Keratinocyte (primary cell): Measurements from ENCODE around the gene DMRTC1. TPM values are rescaled to one million over a fixed set of nuclear protein-coding genes. Genes with fewer than 3 reads are reported as not detected.
"Not testable (repeated sequence)": the region's sequence is repeated elsewhere in the genome, so short reads cannot be mapped to it uniquely, and the experiment has no call there.

Experiments
- DNase-seq: peaks from one replicate; pipeline ENCODE4 v3.0.0-alpha.2; 2011; ENCODE audit warnings: low read depth, missing footprints, low spot score
- FAIRE-seq: peaks from 2 replicates; lab custom pipeline; 2011; peaks lifted over from hg19 to GRCh38; lab: Jason Lieb, UNC
- H2AFZ ChIP-seq: 2 replicates; pipeline ENCODE4 v1.6.0; 2012; ENCODE audit warnings: low read length, control low read depth, inconsistent platforms; ENCODE audit not compliant: control insufficient read depth
- H3K27ac ChIP-seq: 2 replicates; pipeline ENCODE4 v1.5.1; 2011; ENCODE audit warnings: low read length; ENCODE audit not compliant: control insufficient read depth, insufficient read depth
- H3K27me3 ChIP-seq: 3 replicates; pipeline ENCODE4 v1.6.0; 2011; ENCODE audit warnings: low read length; ENCODE audit not compliant: control insufficient read depth, insufficient read depth; ENCODE audit errors: extremely low read depth
- H3K36me3 ChIP-seq, 2 experiments: 2 replicates in 1 of 2; 3 replicates in 1 of 2; pipeline ENCODE4 v1.5.1; 2011; ENCODE audit warnings: low read length in 2 of 2, mild to moderate bottlenecking in 1 of 2; ENCODE audit not compliant: control insufficient read depth in 2 of 2, insufficient read depth in 2 of 2; ENCODE audit errors: extremely low read depth in 1 of 2
- H3K4me1 ChIP-seq: 3 replicates; pipeline ENCODE4 v1.5.1; 2011; ENCODE audit warnings: low read length; ENCODE audit not compliant: control insufficient read depth, insufficient read depth; ENCODE audit errors: extremely low read depth
- H3K4me2 ChIP-seq: 3 replicates; pipeline ENCODE4 v1.6.0; 2011; ENCODE audit warnings: low read depth, low read length; ENCODE audit not compliant: control insufficient read depth, insufficient read depth; ENCODE audit errors: extremely low read depth
- H3K4me3 ChIP-seq, 3 experiments: fragments of 200-600 bp in 1 of 3; sonication (generic) in 1 of 3; 2 replicates in 2 of 3; 3 replicates in 1 of 3; pipeline ENCODE4 v1.5.1; 2011 to 2016; ENCODE audit warnings: low read length in 3 of 3, mild to moderate bottlenecking in 3 of 3, control low read depth in 2 of 3, inconsistent platforms in 1 of 3, low read depth in 1 of 3, mixed read lengths in 1 of 3, mixed run types in 1 of 3, moderate library complexity in 1 of 3; ENCODE audit not compliant: control insufficient read depth in 2 of 3, insufficient read depth in 2 of 3; ENCODE audit errors: extremely low read depth in 1 of 3
- H3K79me2 ChIP-seq: 2 replicates; pipeline ENCODE4 v1.6.0; 2012; ENCODE audit warnings: low read length; ENCODE audit not compliant: control insufficient read depth, insufficient read depth
- H3K9ac ChIP-seq: 3 replicates; pipeline ENCODE4 v1.6.0; 2011; ENCODE audit warnings: low read length; ENCODE audit not compliant: control insufficient read depth, insufficient read depth; ENCODE audit errors: extremely low read depth
- H3K9me1 ChIP-seq: 3 replicates; pipeline ENCODE4 v1.6.0; 2011; ENCODE audit warnings: low read length; ENCODE audit not compliant: control insufficient read depth, insufficient read depth; ENCODE audit errors: extremely low read depth
- H3K9me3 ChIP-seq: 2 replicates; pipeline ENCODE4 v1.5.1; 2012; ENCODE audit warnings: low read depth, low read length; ENCODE audit not compliant: control insufficient read depth
- H4K20me1 ChIP-seq: 3 replicates; pipeline ENCODE4 v1.6.0; 2011; ENCODE audit warnings: low read length; ENCODE audit not compliant: control insufficient read depth, insufficient read depth; ENCODE audit errors: extremely low read depth
- dilution Hi-C: fragments of 300-500 bp; cut with MboI; formaldehyde crosslinking; loops from one replicate; pipeline ENCODE4 v1.7.0; 2020; ENCODE audit warnings: low sequenced_read_pairs; ENCODE audit not compliant: extremely low pct_ligation_motif_present
- polyA plus RNA-seq, 5 experiments: library from polyadenylated mRNA; depleted of rRNA in 3 of 5; stranded (reverse) in 3 of 5; stranded (forward) in 1 of 5; unstranded in 1 of 5; fragments of >200 nt; gene quantifications; 1 replicate in 1 of 5; 2 replicates in 3 of 5; 3 replicates in 1 of 5; pipeline versions ENCODE4 v1.2.1 to v1.2.3, GENCODE V29; 2011 to 2012; ENCODE audit warnings: missing spikeins in 2 of 5, low read depth in 1 of 5, low replicate concordance in 1 of 5

DMRTC1 gene
- polyA plus RNA-seq, 1 donor (not counting 4 experiments of a cell fraction or from before 2014, with no cell fraction given): not detected

GRCh38 chrX:72932283-72932682 is 11.4 kb downstream of the DMRTC1 start:
- H3K27ac ChIP-seq, H3K9me3 ChIP-seq, DNase-seq, H3K27me3 ChIP-seq, H3K9ac ChIP-seq, H4K20me1 ChIP-seq, H3K36me3 ChIP-seq, H2AFZ ChIP-seq, dilution Hi-C loops, H3K4me2 ChIP-seq, H3K4me1 ChIP-seq, H3K9me1 ChIP-seq, H3K4me3 ChIP-seq, H3K79me2 ChIP-seq, FAIRE-seq: not testable (repeated sequence)

- FAIRE-seq, H3K9me1 ChIP-seq, H3K4me1 ChIP-seq, DNase-seq, H3K4me2 ChIP-seq, H3K36me3 ChIP-seq, dilution Hi-C loops, H3K9ac ChIP-seq, H3K27ac ChIP-seq, H3K9me3 ChIP-seq, H3K4me3 ChIP-seq, H2AFZ ChIP-seq, H4K20me1 ChIP-seq, H3K79me2 ChIP-seq, H3K27me3 ChIP-seq: not testable (repeated sequence)
Observed at GRCh38 chrX:72916096-72916495, 27.5 kb downstream of the DMRTC1 start.

- H2AFZ ChIP-seq, FAIRE-seq, H3K9me3 ChIP-seq, H3K4me2 ChIP-seq, H3K79me2 ChIP-seq, H3K4me1 ChIP-seq, H3K27me3 ChIP-seq, H4K20me1 ChIP-seq, H3K9ac ChIP-seq, H3K4me3 ChIP-seq, DNase-seq, H3K36me3 ChIP-seq, H3K9me1 ChIP-seq, dilution Hi-C loops, H3K27ac ChIP-seq: not testable (repeated sequence)
Observed at GRCh38 chrX:72912315-72912714, 31.3 kb downstream of the DMRTC1 start, which contains the start of gene FAM236C. Gene FAM236C (plus strand): TSS chrX:72912615. CDS start chrX:72912715, 100 bp downstream.

GRCh38 chrX:72889740-72890139 is 53.9 kb downstream of the DMRTC1 start:
- H3K9ac ChIP-seq, dilution Hi-C loops: not testable (repeated sequence)

GRCh38 chrX:72882898-72883297 is 60.7 kb downstream of the DMRTC1 start:
- H3K9me3 ChIP-seq, DNase-seq, FAIRE-seq, H3K27ac ChIP-seq, dilution Hi-C loops, H3K36me3 ChIP-seq, H2AFZ ChIP-seq, H4K20me1 ChIP-seq, H3K79me2 ChIP-seq, H3K4me1 ChIP-seq, H3K4me2 ChIP-seq, H3K27me3 ChIP-seq, H3K9me1 ChIP-seq, H3K9ac ChIP-seq, H3K4me3 ChIP-seq: not testable (repeated sequence)

More at GRCh38 chrX:72889740-72890139, 53.9 kb downstream of the DMRTC1 start:
- not testable (repeated sequence) for H2AFZ ChIP-seq, H3K27ac ChIP-seq, H3K36me3 ChIP-seq, H3K9me3 ChIP-seq, H3K27me3 ChIP-seq, FAIRE-seq, H3K4me1 ChIP-seq, H3K9me1 ChIP-seq, H4K20me1 ChIP-seq, H3K79me2 ChIP-seq, DNase-seq, H3K4me2 ChIP-seq, H3K4me3 ChIP-seq
